Measurements from ENCODE around the gene ART1. TPM values are rescaled to one million over a fixed set of nuclear protein-coding genes. Genes with fewer than 3 reads are reported as not detected.

ART1 gene
- total RNA-seq, 1 donor from 2014 or later: not detected

DNA sequence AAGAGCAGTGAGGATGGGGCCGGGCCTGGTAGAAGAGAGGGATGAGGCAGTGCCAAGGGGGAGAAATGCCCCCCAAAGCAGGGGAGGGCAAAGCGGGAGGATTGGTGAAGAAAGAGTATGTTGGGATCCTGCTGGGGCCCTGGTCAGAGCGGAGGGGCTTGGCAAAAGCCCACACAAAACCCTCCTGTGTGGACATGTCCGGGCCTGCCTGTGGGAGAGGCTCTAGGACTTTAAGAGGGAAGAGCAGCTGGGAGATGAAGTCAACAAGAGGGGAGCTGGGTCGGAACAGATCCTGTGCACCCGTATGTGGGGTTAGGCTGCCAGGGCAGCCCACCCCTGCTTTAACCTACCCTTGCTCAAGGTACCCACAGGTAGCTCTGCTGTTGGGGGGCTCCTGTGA is 28.9 kb upstream of the ART1 start:
- Mint-ChIP-seq H3K9me3 (peaks cover 3% of the 10 kb centered on the region), H3K36me3 (no peaks in the 10 kb centered on the region), H3K4me3 (no peak overlapping the region), H3K27me3 (peaks cover 7% of the 10 kb centered on the region), H3K27ac (peak overlapping the region; percentile 49), H3K4me1 (ENCODE audit: unreplicated experiment) (peaks cover 16% of the 10 kb centered on the region)
- DNase-seq (ENCODE audit: extremely low spot score, unreplicated experiment): no peak
- TF ChIP-seq, protein P1, sequence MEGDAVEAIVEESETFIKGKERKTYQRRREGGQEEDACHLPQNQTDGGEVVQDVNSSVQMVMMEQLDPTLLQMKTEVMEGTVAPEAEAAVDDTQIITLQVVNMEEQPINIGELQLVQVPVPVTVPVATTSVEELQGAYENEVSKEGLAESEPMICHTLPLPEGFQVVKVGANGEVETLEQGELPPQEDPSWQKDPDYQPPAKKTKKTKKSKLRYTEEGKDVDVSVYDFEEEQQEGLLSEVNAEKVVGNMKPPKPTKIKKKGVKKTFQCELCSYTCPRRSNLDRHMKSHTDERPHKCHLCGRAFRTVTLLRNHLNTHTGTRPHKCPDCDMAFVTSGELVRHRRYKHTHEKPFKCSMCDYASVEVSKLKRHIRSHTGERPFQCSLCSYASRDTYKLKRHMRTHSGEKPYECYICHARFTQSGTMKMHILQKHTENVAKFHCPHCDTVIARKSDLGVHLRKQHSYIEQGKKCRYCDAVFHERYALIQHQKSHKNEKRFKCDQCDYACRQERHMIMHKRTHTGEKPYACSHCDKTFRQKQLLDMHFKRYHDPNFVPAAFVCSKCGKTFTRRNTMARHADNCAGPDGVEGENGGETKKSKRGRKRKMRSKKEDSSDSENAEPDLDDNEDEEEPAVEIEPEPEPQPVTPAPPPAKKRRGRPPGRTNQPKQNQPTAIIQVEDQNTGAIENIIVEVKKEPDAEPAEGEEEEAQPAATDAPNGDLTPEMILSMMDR (conservative IDR thresholded peaks at IDR 0.05): no peak

GRCh38 chr11:3616721-3617460 is 28.0 kb upstream of the ART1 start:
- TF ChIP-seq, protein P1 (conservative IDR thresholded peaks at IDR 0.05): no peak
- H3K9me3 Mint-ChIP-seq: peaks cover 3% of the 10 kb centered on the region
- no peak overlapping the region for H3K4me3 Mint-ChIP-seq
- no peaks in the 10 kb centered on the region for H3K36me3 Mint-ChIP-seq
- no peak overlapping the region for H3K27ac Mint-ChIP-seq
- H3K27me3 Mint-ChIP-seq: peaks cover 7% of the 10 kb centered on the region
- no peak for DNase-seq (ENCODE audit: extremely low spot score, unreplicated experiment)
- peaks cover 16% of the 10 kb centered on the region for H3K4me1 Mint-ChIP-seq (ENCODE audit: unreplicated experiment)

DNA sequence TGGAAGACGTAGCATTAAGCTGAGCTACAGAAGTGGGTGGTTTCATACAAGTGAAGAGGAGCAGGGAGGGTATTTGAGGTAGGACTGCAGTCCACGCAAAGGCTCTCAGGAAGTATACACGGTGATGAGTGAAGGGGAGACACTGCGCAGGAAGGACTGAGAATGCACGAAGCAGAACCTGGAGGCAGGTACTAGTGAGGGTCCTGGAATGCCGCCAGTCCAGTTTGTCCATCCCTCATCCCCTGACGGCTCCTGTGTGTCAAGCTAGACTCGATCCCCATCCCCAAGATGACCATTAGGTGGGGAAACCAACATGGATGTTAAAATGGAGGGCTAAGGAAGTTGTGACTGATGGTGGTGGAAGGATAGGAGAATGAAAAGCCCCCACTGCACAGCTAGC is 26.9 kb upstream of the ART1 start:
- Mint-ChIP-seq H3K27ac (no peak overlapping the region), H3K4me3 (peak overlapping the region; percentile 26), H3K36me3 (no peaks in the 10 kb centered on the region), H3K9me3 (peaks cover 3% of the 10 kb centered on the region), H3K27me3 (peaks cover 7% of the 10 kb centered on the region), H3K4me1 (ENCODE audit: unreplicated experiment) (peaks cover 16% of the 10 kb centered on the region)
- TF ChIP-seq, protein P1 (conservative IDR thresholded peaks at IDR 0.05): no peak
- DNase-seq (ENCODE audit: extremely low spot score, unreplicated experiment): no peak

DNA sequence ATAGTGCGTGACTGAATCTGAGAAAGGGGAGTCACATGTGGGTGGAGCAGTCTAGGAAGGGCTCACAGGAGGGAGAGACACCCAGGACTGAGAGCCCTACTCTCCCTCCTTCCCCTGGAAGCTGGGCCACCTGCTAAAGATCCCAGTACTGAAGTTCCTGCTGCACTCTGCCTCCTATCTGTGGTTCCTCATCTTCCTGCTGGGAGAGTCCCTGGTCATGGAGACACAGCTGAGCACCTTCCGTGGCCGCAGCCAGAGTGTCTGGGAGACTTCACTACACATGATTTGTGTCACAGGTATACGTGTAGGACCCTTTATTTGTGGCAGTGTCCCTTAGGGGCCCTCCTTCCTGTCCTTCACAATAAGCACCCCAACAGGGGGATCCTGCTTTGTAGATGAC is 22.4 kb upstream of the ART1 start:
- TF ChIP-seq, protein P1 (conservative IDR thresholded peaks at IDR 0.05): no peak
- Mint-ChIP-seq H3K4me3 (no peak overlapping the region), H3K27me3 (no peaks in the 10 kb centered on the region), H3K4me1 (ENCODE audit: unreplicated experiment) (peaks cover 4% of the 10 kb centered on the region), H3K9me3 (no peaks in the 10 kb centered on the region), H3K27ac (no peak overlapping the region), H3K36me3 (no peaks in the 10 kb centered on the region)
- no peak for DNase-seq (ENCODE audit: extremely low spot score, unreplicated experiment)

DNA sequence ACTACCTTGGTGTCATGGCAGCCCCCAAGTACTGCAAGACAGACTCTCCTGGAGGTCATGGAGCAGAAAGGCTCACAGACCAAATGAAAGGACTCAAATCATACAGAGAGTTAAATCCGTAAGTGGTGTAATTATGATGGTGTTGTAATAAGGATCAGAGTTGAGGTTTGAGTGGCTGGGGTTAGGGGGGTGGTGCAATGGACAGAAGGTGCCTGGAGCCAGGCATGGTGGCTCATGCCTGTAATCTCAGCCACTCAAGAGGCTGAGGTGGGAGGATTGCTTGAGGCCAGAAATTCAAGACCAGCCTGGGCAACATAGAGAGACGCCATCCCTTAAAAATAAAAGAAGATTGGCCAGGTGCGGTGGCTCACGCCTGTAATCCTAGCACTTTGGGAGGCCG is 21.8 kb upstream of the ART1 start:
- TF ChIP-seq, protein P1 (conservative IDR thresholded peaks at IDR 0.05): no peak
- no peaks in the 10 kb centered on the region for H3K9me3 Mint-ChIP-seq
- no peaks in the 10 kb centered on the region for H3K36me3 Mint-ChIP-seq
- DNase-seq (ENCODE audit: extremely low spot score, unreplicated experiment): no peak
- no peaks in the 10 kb centered on the region for H3K27me3 Mint-ChIP-seq
- H3K4me1 Mint-ChIP-seq (ENCODE audit: unreplicated experiment): peaks cover 1% of the 10 kb centered on the region
- H3K4me3 Mint-ChIP-seq: no peak overlapping the region
- H3K27ac Mint-ChIP-seq: no peak overlapping the region
